Left lung (tissue), 10 donors: Measurements from ENCODE around the gene STK17B. TPM values are rescaled to one million over a fixed set of nuclear protein-coding genes. Genes with fewer than 3 reads are reported as not detected.
A peak's percentile ranks its signal among the peaks of the same experiment; 100 is the strongest.

Experiments
- ATAC-seq: fragments of 200-7000 bp; cut with Tn5 transposase; one replicate; pipeline ENCODE4 v1.9.1; 2020; ENCODE audit warnings: moderate library complexity
- DNase-seq, 4 donors: peaks; one replicate each; pipeline ENCODE4 v3.0.0-alpha.2; 2013 to 2020
- H3K27ac ChIP-seq, 2 donors: fragments of 200-600 bp; sonication (generic) in 1 of 2; one replicate each; pipeline versions ENCODE4 v1.5.0 to v1.8.0; 2020 to 2021
- H3K27me3 ChIP-seq, 2 donors: fragments of 200-600 bp; sonication (generic) in 1 of 2; one replicate each; pipeline versions ENCODE4 v1.5.0 to v1.8.0; 2020 to 2021
- H3K36me3 ChIP-seq, 2 donors: fragments of 200-600 bp; sonication (generic) in 1 of 2; one replicate each; pipeline versions ENCODE4 v1.5.0 to v1.8.0; 2020 to 2021
- H3K4me1 ChIP-seq, 2 donors: fragments of 200-600 bp; one replicate each; pipeline ENCODE4 v1.8.0; 2021
- H3K4me3 ChIP-seq, 2 donors: fragments of 200-600 bp; sonication (generic) in 1 of 2; one replicate each; pipeline versions ENCODE4 v1.5.0 to v1.8.0; 2020 to 2021; ENCODE audit warnings: mild to moderate bottlenecking in 1 of 2
- H3K9me3 ChIP-seq, 2 donors: fragments of 200-600 bp; sonication (generic) in 1 of 2; one replicate each; pipeline versions ENCODE4 v1.5.0 to v1.8.0; 2020 to 2021
- CTCF ChIP-seq, 2 donors: fragments of 200-600 bp; sonication (generic) in 1 of 2; IDR thresholded peaks; one replicate each; pipeline versions ENCODE4 v1.5.0 to v1.8.0; 2021; ENCODE audit warnings: antibody characterized with exemption in 2 of 2
- intact Hi-C, 2 donors: fragments of 100-400 bp; cut with DNase I; formaldehyde crosslinking; loops; one replicate each; pipeline versions ENCODE4 v1.11.2 to v1.14.2; 2022
- polyA plus RNA-seq, 6 donors: library from polyadenylated mRNA; unstranded; fragments of 120-200 nt; gene quantifications; one replicate each; pipeline ENCODE4 v1.2.1, GENCODE V29; 2013; ENCODE audit not compliant: insufficient read length in 6 of 6
- total RNA-seq, 2 donors: library from RNA; stranded (reverse); fragmentation: NEBNext Ultra II Directional; extraction: Animal tissue kit (Norgen Biotek cat#: 25700); gene quantifications; one replicate each; pipeline ENCODE4 v1.2.1, GENCODE V29; 2021
- donor health status: DM: no; HTN: yes; CAD: no.
- donor health status: DM: no; HTN: no; CAD: no.

Gene STK17B
- total and polyA plus RNA-seq, 8 donors: 12.1 to 59.2 (median 15.4) TPM

GRCh38 chr2:196172951-196173350, 1.6 kb upstream of the STK17B start:
- intact Hi-C loops: no loop called here
- TF ChIP-seq CTCF (IDR thresholded peaks at IDR 0.05): no peak
- no peak for ATAC-seq
- Histone ChIP-seq H3K4me1 (peaks cover 0 to 17% of the 10 kb centered on the region in 2 donors), H3K36me3 (no peaks in the 10 kb centered on the region), H3K9me3 (no peaks in the 10 kb centered on the region), H3K27me3 (no peaks in the 10 kb centered on the region), H3K4me3 (no peak overlapping the region), H3K27ac (no peak overlapping the region)
- no peak for DNase-seq

GRCh38 chr2:196171946-196172345, 568 bp upstream of the STK17B start:
- Histone ChIP-seq H3K4me1 (peaks cover 0 to 27% of the 10 kb centered on the region in 2 donors), H3K27me3 (no peaks in the 10 kb centered on the region), H3K36me3 (no peaks in the 10 kb centered on the region), H3K4me3 (peak overlapping the region; percentile 38 to 87), H3K9me3 (no peaks in the 10 kb centered on the region), H3K27ac (peak overlapping the region; percentile 27 to 99)
- TF ChIP-seq CTCF (IDR thresholded peaks at IDR 0.05): no peak
- DNase-seq: peak in 1 of 4 donors; percentile 43
- intact Hi-C loops: no loop called here
- no peak for ATAC-seq

GRCh38 chr2:196170606-196171247, 651 bp downstream of the STK17B start:
- intact Hi-C loops: no loop called here
- no peaks in the 10 kb centered on the region for H3K27me3 ChIP-seq
- peak in 3 of 4 donors; percentile 50 to 89 (median 63) for DNase-seq
- H3K9me3 ChIP-seq: no peaks in the 10 kb centered on the region
- ATAC-seq: peak; percentile 53
- H3K4me1 ChIP-seq: peaks cover 0 to 39% of the 10 kb centered on the region in 2 donors
- H3K4me3 ChIP-seq: peak overlapping the region; percentile 86 to 87
- peak overlapping the region; percentile 95 to 99 for H3K27ac ChIP-seq
- TF ChIP-seq CTCF (IDR thresholded peaks at IDR 0.05): no peak
- no peaks in the 10 kb centered on the region for H3K36me3 ChIP-seq

GRCh38 chr2:196170213-196170605, 1.2 kb downstream of the STK17B start:
- Histone ChIP-seq H3K36me3 (no peaks in the 10 kb centered on the region), H3K9me3 (no peaks in the 10 kb centered on the region), H3K27ac (peak overlapping the region; percentile 95 to 99), H3K27me3 (no peaks in the 10 kb centered on the region), H3K4me1 (peaks cover 0 to 44% of the 10 kb centered on the region in 2 donors), H3K4me3 (peak overlapping the region; percentile 86 to 87)
- DNase-seq (peak in 2 of 4 donors; percentile 58 to 63), ATAC-seq (peak; percentile 49)
- no peak for TF ChIP-seq CTCF (IDR thresholded peaks at IDR 0.05)
- intact Hi-C loops: no loop called here

GRCh38 chr2:196169516-196169915, 1.9 kb downstream of the STK17B start:
- H3K9me3 ChIP-seq: no peaks in the 10 kb centered on the region
- no peaks in the 10 kb centered on the region for H3K36me3 ChIP-seq
- peaks cover 0 to 49% of the 10 kb centered on the region in 2 donors for H3K4me1 ChIP-seq
- TF ChIP-seq CTCF (IDR thresholded peaks at IDR 0.05): no peak
- peak overlapping the region; percentile 95 to 99 for H3K27ac ChIP-seq
- peak overlapping the region; percentile 86 to 87 for H3K4me3 ChIP-seq
- DNase-seq (no peak), ATAC-seq (no peak)
- no peaks in the 10 kb centered on the region for H3K27me3 ChIP-seq
- intact Hi-C loops: no loop called here
